ENCODE data around the gene UNC5C.

UNC5C gene

GRCh38 chr4:95256108-95256835 lies 292.5 kb downstream of the UNC5C start:
- TF ChIP-seq, protein P1, sequence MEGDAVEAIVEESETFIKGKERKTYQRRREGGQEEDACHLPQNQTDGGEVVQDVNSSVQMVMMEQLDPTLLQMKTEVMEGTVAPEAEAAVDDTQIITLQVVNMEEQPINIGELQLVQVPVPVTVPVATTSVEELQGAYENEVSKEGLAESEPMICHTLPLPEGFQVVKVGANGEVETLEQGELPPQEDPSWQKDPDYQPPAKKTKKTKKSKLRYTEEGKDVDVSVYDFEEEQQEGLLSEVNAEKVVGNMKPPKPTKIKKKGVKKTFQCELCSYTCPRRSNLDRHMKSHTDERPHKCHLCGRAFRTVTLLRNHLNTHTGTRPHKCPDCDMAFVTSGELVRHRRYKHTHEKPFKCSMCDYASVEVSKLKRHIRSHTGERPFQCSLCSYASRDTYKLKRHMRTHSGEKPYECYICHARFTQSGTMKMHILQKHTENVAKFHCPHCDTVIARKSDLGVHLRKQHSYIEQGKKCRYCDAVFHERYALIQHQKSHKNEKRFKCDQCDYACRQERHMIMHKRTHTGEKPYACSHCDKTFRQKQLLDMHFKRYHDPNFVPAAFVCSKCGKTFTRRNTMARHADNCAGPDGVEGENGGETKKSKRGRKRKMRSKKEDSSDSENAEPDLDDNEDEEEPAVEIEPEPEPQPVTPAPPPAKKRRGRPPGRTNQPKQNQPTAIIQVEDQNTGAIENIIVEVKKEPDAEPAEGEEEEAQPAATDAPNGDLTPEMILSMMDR (IDR thresholded peaks at IDR 0.05; ENCODE audit: borderline replicate concordance, insufficient read depth, low read depth, low read length): no peak
- H3K4me3 ChIP-seq (ENCODE audit: low read depth, low read length): no peak overlapping the region

- TF ChIP-seq, protein P1 (IDR thresholded peaks at IDR 0.05; ENCODE audit: borderline replicate concordance, insufficient read depth, low read depth, low read length): no peak
- H3K4me3 ChIP-seq (ENCODE audit: low read depth, low read length): no peak overlapping the region
Measured at GRCh38 chr4:95255396-95256107, 293.2 kb downstream of the UNC5C start.

- no peak overlapping the region for H3K4me3 ChIP-seq (ENCODE audit: low read depth, low read length)
- TF ChIP-seq, protein P1 (IDR thresholded peaks at IDR 0.05; ENCODE audit: borderline replicate concordance, insufficient read depth, low read depth, low read length): no peak
Measured at GRCh38 chr4:95251568-95251967, 297.2 kb downstream of the UNC5C start.

DNA sequence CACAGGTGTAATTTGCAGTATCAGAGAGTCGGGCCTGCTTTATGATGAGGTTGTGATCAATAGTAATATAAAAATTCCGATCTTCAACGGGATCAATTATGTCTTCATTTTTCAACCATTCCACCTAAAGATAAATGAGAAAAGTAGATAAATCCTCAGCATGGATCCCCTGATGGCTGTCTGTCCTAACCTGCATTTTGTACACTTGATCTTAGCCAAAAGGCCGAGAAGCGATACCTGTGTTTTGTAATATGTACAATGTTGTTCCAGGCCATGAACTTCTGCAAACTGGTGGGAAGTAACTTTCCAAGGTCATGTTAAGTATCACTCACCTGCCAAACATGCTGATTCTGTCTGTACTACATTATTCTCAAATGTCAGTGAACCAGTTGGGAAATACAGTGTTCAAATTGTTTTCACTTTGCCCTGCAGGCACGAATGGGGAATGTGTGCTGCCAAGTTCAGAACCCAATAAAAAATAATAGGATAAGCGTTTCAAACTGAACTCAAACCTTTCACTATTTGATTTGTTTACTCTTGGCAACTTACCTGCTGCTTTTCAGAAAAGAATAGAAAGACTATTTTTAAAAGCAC lies 298.1 kb downstream of the UNC5C start:
- TF ChIP-seq, protein P1 (IDR thresholded peaks at IDR 0.05; ENCODE audit: borderline replicate concordance, insufficient read depth, low read depth, low read length): no peak
- H3K4me3 ChIP-seq (ENCODE audit: low read depth, low read length): no peak overlapping the region

- TF ChIP-seq, protein P1 (IDR thresholded peaks at IDR 0.05; ENCODE audit: borderline replicate concordance, insufficient read depth, low read depth, low read length): no peak
- no peak overlapping the region for H3K4me3 ChIP-seq (ENCODE audit: low read depth, low read length)
Measured at GRCh38 chr4:95249426-95250021, 299.2 kb downstream of the UNC5C start.

- H3K4me3 ChIP-seq (ENCODE audit: low read depth, low read length): no peak overlapping the region
- TF ChIP-seq, protein P1 (IDR thresholded peaks at IDR 0.05; ENCODE audit: borderline replicate concordance, insufficient read depth, low read depth, low read length): no peak
Measured at GRCh38 chr4:95248720-95249425, 299.9 kb downstream of the UNC5C start.
